Measurements from ENCODE around the gene SORL1-AS1.

Gene SORL1-AS1

DNA sequence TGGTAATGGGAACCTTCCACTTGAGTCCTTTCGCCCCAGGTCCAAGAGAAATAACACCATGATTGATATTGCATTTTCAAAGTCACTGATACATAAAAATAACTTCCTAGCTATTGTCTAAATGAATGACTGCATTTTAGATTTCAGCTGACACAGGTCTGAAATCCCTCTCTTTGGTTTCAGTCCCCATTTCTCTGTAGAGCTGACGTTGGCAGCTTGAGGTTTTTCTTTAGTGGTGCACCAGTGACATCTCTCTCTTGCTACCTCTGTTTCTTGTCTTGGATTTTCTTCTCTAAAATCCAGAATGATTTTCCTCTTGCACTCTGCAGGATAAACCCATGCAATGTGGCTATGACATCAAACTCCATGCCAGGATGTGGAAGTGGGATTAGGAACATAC is 32.4 kb downstream of the SORL1-AS1 start:
- H4K20me1 ChIP-seq (ENCODE audit: insufficient read depth, low read length), result no peaks in the 10 kb centered on the region
- H3K79me2 ChIP-seq (ENCODE audit: insufficient read depth, low read length), result no peaks in the 10 kb centered on the region
- H2AFZ ChIP-seq (ENCODE audit: low read length), result no peak overlapping the region
- no peak overlapping the region for H3K4me2 ChIP-seq (ENCODE audit: insufficient read depth, low read length)
- no peak for DNase-seq (ENCODE audit: insufficient read length, low spot score, missing footprints)
- TF ChIP-seq, protein P1, sequence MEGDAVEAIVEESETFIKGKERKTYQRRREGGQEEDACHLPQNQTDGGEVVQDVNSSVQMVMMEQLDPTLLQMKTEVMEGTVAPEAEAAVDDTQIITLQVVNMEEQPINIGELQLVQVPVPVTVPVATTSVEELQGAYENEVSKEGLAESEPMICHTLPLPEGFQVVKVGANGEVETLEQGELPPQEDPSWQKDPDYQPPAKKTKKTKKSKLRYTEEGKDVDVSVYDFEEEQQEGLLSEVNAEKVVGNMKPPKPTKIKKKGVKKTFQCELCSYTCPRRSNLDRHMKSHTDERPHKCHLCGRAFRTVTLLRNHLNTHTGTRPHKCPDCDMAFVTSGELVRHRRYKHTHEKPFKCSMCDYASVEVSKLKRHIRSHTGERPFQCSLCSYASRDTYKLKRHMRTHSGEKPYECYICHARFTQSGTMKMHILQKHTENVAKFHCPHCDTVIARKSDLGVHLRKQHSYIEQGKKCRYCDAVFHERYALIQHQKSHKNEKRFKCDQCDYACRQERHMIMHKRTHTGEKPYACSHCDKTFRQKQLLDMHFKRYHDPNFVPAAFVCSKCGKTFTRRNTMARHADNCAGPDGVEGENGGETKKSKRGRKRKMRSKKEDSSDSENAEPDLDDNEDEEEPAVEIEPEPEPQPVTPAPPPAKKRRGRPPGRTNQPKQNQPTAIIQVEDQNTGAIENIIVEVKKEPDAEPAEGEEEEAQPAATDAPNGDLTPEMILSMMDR (IDR thresholded peaks at IDR 0.05; ENCODE audit: extremely low read depth, low read depth, low read length), result no peak
- H3K9me3 ChIP-seq (ENCODE audit: low read depth, low read length), result no peaks in the 10 kb centered on the region
- peaks cover 9% of the 10 kb centered on the region for H3K4me1 ChIP-seq (ENCODE audit: insufficient read depth, low read length)
- H3K27ac ChIP-seq (ENCODE audit: low read depth, low read length), result no peak overlapping the region
- peaks cover 21% of the 10 kb centered on the region for H3K27me3 ChIP-seq (ENCODE audit: insufficient read depth, low read length)
- H3K4me3 ChIP-seq (ENCODE audit: insufficient read depth, low read length), result no peak overlapping the region
- no peaks in the 10 kb centered on the region for H3K36me3 ChIP-seq (ENCODE audit: insufficient read depth, low read length)

DNA sequence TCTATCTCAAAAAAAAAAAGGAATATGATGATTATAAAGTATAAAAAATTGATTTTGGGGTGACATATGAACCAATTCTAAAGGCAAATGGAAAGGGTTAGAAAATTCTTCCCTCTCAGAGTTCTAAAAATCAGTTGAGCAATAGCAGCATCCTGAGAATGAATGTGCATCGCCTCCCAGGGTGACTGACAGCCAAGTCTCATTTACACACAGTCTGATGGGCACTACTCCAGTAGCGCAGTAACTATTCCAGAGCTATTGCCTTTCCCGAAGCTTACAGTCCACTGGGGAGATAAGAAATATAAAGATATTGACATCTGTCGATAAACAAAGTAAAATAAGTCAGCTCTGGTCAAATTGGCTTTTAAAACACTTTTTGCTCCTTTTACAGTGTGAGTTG is 32.9 kb downstream of the SORL1-AS1 start:
- TF ChIP-seq, protein P1 (IDR thresholded peaks at IDR 0.05; ENCODE audit: extremely low read depth, low read depth, low read length), result no peak
- no peak overlapping the region for H3K4me3 ChIP-seq (ENCODE audit: insufficient read depth, low read length)
- no peak overlapping the region for H3K27ac ChIP-seq (ENCODE audit: low read depth, low read length)
- peaks cover 9% of the 10 kb centered on the region for H3K4me1 ChIP-seq (ENCODE audit: insufficient read depth, low read length)
- DNase-seq (ENCODE audit: insufficient read length, low spot score, missing footprints), result no peak
- H3K79me2 ChIP-seq (ENCODE audit: insufficient read depth, low read length), result no peaks in the 10 kb centered on the region
- H3K27me3 ChIP-seq (ENCODE audit: insufficient read depth, low read length), result peaks cover 21% of the 10 kb centered on the region
- no peak overlapping the region for H3K4me2 ChIP-seq (ENCODE audit: insufficient read depth, low read length)
- H3K9me3 ChIP-seq (ENCODE audit: low read depth, low read length), result no peaks in the 10 kb centered on the region
- H4K20me1 ChIP-seq (ENCODE audit: insufficient read depth, low read length), result no peaks in the 10 kb centered on the region
- H2AFZ ChIP-seq (ENCODE audit: low read length), result no peak overlapping the region
- H3K36me3 ChIP-seq (ENCODE audit: insufficient read depth, low read length), result no peaks in the 10 kb centered on the region

DNA sequence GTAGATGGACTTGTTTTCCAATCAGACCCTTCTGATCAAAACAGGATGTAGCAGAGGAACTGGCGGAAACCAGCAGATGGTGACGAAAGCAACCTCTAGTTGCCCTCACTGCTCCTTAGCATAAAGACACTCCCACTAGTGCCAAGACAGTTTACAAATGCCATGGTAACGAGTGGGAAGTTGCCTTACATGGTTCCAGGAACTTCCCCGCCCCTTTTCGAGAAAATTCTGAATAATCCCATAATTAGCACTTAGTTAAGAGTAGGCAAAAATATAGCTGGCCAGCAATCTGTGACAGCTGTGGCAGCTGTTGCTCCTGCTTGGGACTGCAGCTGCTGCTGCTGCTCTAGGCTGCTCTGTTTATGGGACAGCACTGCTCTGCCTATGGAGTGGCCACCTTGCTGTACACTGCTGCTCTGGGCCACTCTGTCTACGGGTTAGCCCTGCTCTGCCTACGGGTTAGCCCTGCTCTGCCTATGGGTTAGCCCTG is 34.1 kb downstream of the SORL1-AS1 start:
- peaks cover 24% of the 10 kb centered on the region for H3K27me3 ChIP-seq (ENCODE audit: insufficient read depth, low read length)
- no peak for DNase-seq (ENCODE audit: insufficient read length, low spot score, missing footprints)
- H3K79me2 ChIP-seq (ENCODE audit: insufficient read depth, low read length), result no peaks in the 10 kb centered on the region
- peaks cover 9% of the 10 kb centered on the region for H3K4me1 ChIP-seq (ENCODE audit: insufficient read depth, low read length)
- H3K27ac ChIP-seq (ENCODE audit: low read depth, low read length), result no peak overlapping the region
- H4K20me1 ChIP-seq (ENCODE audit: insufficient read depth, low read length), result no peaks in the 10 kb centered on the region
- no peaks in the 10 kb centered on the region for H3K36me3 ChIP-seq (ENCODE audit: insufficient read depth, low read length)
- H3K4me3 ChIP-seq (ENCODE audit: insufficient read depth, low read length), result no peak overlapping the region
- no peaks in the 10 kb centered on the region for H3K9me3 ChIP-seq (ENCODE audit: low read depth, low read length)
- no peak overlapping the region for H3K4me2 ChIP-seq (ENCODE audit: insufficient read depth, low read length)
- H2AFZ ChIP-seq (ENCODE audit: low read length), result no peak overlapping the region
- TF ChIP-seq, protein P1 (IDR thresholded peaks at IDR 0.05; ENCODE audit: extremely low read depth, low read depth, low read length), result no peak

DNA sequence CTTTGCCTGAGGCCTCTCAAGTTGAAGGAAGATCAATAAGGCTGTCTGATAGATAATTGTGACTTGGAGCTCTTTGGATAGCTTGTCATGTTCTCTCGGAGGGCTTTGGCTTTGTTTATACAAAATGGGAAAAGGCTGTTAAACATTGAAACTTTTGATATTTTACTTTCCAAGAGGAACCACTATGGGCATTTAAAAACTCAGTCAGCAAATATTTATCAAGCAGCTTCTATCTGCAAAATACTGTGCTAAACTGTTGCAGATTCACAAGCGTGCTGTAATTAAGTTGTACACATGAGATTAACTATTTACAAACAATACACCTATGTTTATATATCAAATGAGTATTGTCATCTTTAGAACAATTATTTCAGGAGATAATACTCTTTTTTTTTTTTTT is 35.2 kb downstream of the SORL1-AS1 start:
- no peak for DNase-seq (ENCODE audit: insufficient read length, low spot score, missing footprints)

More for the DNA sequence above, 35.2 kb downstream of the SORL1-AS1 start:
- Histone ChIP-seq H3K9me3 (ENCODE audit: low read depth, low read length) (no peaks in the 10 kb centered on the region), H3K36me3 (ENCODE audit: insufficient read depth, low read length) (no peaks in the 10 kb centered on the region), H4K20me1 (ENCODE audit: insufficient read depth, low read length) (no peaks in the 10 kb centered on the region), H3K4me3 (ENCODE audit: insufficient read depth, low read length) (no peak overlapping the region), H3K27me3 (ENCODE audit: insufficient read depth, low read length) (peaks cover 24% of the 10 kb centered on the region), H3K27ac (ENCODE audit: low read depth, low read length) (no peak overlapping the region), H3K4me1 (ENCODE audit: insufficient read depth, low read length) (peaks cover 9% of the 10 kb centered on the region), H3K4me2 (ENCODE audit: insufficient read depth, low read length) (no peak overlapping the region), H2AFZ (ENCODE audit: low read length) (no peak overlapping the region), H3K79me2 (ENCODE audit: insufficient read depth, low read length) (no peaks in the 10 kb centered on the region)
- TF ChIP-seq, protein P1 (IDR thresholded peaks at IDR 0.05; ENCODE audit: extremely low read depth, low read depth, low read length), result no peak

Measured in osteoblast (primary cell).